Mesendoderm (in vitro differentiated cells): ENCODE results near the gene GAA.

Experiments
- DNase-seq: peaks from one replicate; pipeline ENCODE4 v3.0.0; 2013
- H2AK5ac ChIP-seq: 2 replicates; pipeline ENCODE4 v1.6.1; 2013; ENCODE audit warnings: low read length, inconsistent platforms
- H2BK120ac ChIP-seq: 2 replicates; pipeline ENCODE4 v1.6.1; 2013; ENCODE audit warnings: low read depth, mild to moderate bottlenecking, low read length, moderate library complexity, mixed read lengths
- H2BK15ac ChIP-seq: replicated peaks from 2 replicates; pipeline ENCODE4 v1.6.1; 2013; ENCODE audit warnings: low read depth, mild to moderate bottlenecking, moderate library complexity
- H2BK5ac ChIP-seq: 2 replicates; pipeline ENCODE4 v1.6.1; 2013; ENCODE audit warnings: low read length, inconsistent platforms
- H3K18ac ChIP-seq: 2 replicates; pipeline ENCODE4 v1.6.1; 2013; ENCODE audit warnings: mild to moderate bottlenecking, low read length, mixed read lengths
- H3K23ac ChIP-seq: one replicate; pipeline ENCODE4 v1.6.1; 2013; ENCODE audit warnings: low read length
- H3K27ac ChIP-seq: 2 replicates; pipeline ENCODE4 v1.5.1; 2013; ENCODE audit warnings: low read depth, mild to moderate bottlenecking, inconsistent platforms, low read length, moderate library complexity
- H3K27me3 ChIP-seq: 2 replicates; pipeline ENCODE4 v1.6.1; 2013; ENCODE audit warnings: low read length, control low read depth, mild to moderate bottlenecking, inconsistent platforms; ENCODE audit not compliant: insufficient read depth, poor library complexity
- H3K36me3 ChIP-seq: 2 replicates; pipeline ENCODE4 v1.6.1; 2013; ENCODE audit warnings: low read length, inconsistent platforms; ENCODE audit not compliant: control insufficient read depth, insufficient read depth
- H3K4ac ChIP-seq: one replicate; pipeline ENCODE4 v1.6.1; 2013; ENCODE audit warnings: low read depth, mild to moderate bottlenecking, low read length, moderate library complexity
- H3K4me1 ChIP-seq: 2 replicates; pipeline ENCODE4 v1.6.1; 2013; ENCODE audit warnings: low read depth, low read length, inconsistent platforms; ENCODE audit not compliant: control insufficient read depth
- H3K4me2 ChIP-seq: 2 replicates; pipeline ENCODE4 v1.6.1; 2013; ENCODE audit warnings: low read length
- H3K4me3 ChIP-seq: 2 replicates; pipeline ENCODE4 v1.5.1; 2013; ENCODE audit warnings: mild to moderate bottlenecking, low read length
- H3K56ac ChIP-seq: one replicate; pipeline ENCODE4 v1.6.1; 2013; ENCODE audit warnings: low read length
- H3K79me1 ChIP-seq: 2 replicates; pipeline ENCODE4 v1.6.1; 2013; ENCODE audit warnings: low read length, inconsistent platforms
- H3K79me2 ChIP-seq: 2 replicates; pipeline ENCODE4 v1.6.1; 2013; ENCODE audit warnings: mild to moderate bottlenecking, low read length; ENCODE audit not compliant: control insufficient read depth, insufficient read depth
- H3K9ac ChIP-seq: 2 replicates; pipeline ENCODE4 v1.6.1; 2013; ENCODE audit warnings: low read length, inconsistent platforms
- H4K5ac ChIP-seq: one replicate; pipeline ENCODE4 v1.6.1; 2013; ENCODE audit warnings: low read length
- H4K8ac ChIP-seq: one replicate; pipeline ENCODE4 v1.6.1; 2013; ENCODE audit warnings: low read depth, mild to moderate bottlenecking, control low read depth, low read length, moderate library complexity
- WGBS: extraction: QIAGEN DNeasy Blood & Tissue Kit; methylation state at CpG from one replicate; pipeline ENCODE4 v1.1.7; 2013; ENCODE audit warnings: low lambda C conversion rate, missing lambda C conversion rate; ENCODE audit not compliant: insufficient coverage; ENCODE audit errors: extremely low coverage; 5-methylcytosine and 5-hydroxymethylcytosine counted together

GAA gene

GRCh38 chr17:80060644-80061043, 40.7 kb upstream of the GAA start:
- H3K9ac ChIP-seq = no peak overlapping the region
- H2AK5ac ChIP-seq = no peak overlapping the region
- H3K4me1 ChIP-seq = peaks cover 2% of the 10 kb centered on the region
- no peak overlapping the region for H4K5ac ChIP-seq
- no peak overlapping the region for H3K4me2 ChIP-seq
- no peak overlapping the region for H3K4me3 ChIP-seq
- H3K56ac ChIP-seq = no peak overlapping the region
- no peak overlapping the region for H3K4ac ChIP-seq
- H4K8ac ChIP-seq = no peak overlapping the region
- no peaks in the 10 kb centered on the region for H3K36me3 ChIP-seq
- no peaks in the 10 kb centered on the region for H3K79me1 ChIP-seq
- H2BK5ac ChIP-seq = no peak overlapping the region
- WGBS = no CpG with 5 or more reads among the region's 4 CpGs
- no peak overlapping the region for H3K18ac ChIP-seq
- H2BK120ac ChIP-seq = no peak overlapping the region
- H3K27ac ChIP-seq = no peak overlapping the region
- no peaks in the 10 kb centered on the region for H3K27me3 ChIP-seq
- no peak overlapping the region for H2BK15ac ChIP-seq
- no peak for DNase-seq
- no peaks in the 10 kb centered on the region for H3K79me2 ChIP-seq
- H3K23ac ChIP-seq = no peak overlapping the region

- no peak overlapping the region for H3K56ac ChIP-seq
- H3K4me1 ChIP-seq = peaks cover 2% of the 10 kb centered on the region
- no peak overlapping the region for H3K4me2 ChIP-seq
- H3K23ac ChIP-seq = no peak overlapping the region
- WGBS = no CpG with 5 or more reads among the region's 12 CpGs
- H3K18ac ChIP-seq = no peak overlapping the region
- no peaks in the 10 kb centered on the region for H3K79me1 ChIP-seq
- H3K9ac ChIP-seq = no peak overlapping the region
- H4K8ac ChIP-seq = no peak overlapping the region
- H2BK15ac ChIP-seq = no peak overlapping the region
- H2BK5ac ChIP-seq = no peak overlapping the region
- no peak overlapping the region for H2BK120ac ChIP-seq
- H3K4me3 ChIP-seq = no peak overlapping the region
- H2AK5ac ChIP-seq = no peak overlapping the region
- no peaks in the 10 kb centered on the region for H3K79me2 ChIP-seq
- H4K5ac ChIP-seq = no peak overlapping the region
- no peak overlapping the region for H3K4ac ChIP-seq
- no peak for DNase-seq
- no peak overlapping the region for H3K27ac ChIP-seq
- no peaks in the 10 kb centered on the region for H3K36me3 ChIP-seq
- no peaks in the 10 kb centered on the region for H3K27me3 ChIP-seq
These were observed 40.0 kb upstream of the GAA start for GRCh38 chr17:80061421-80061820.

- no peaks in the 10 kb centered on the region for H3K79me1 ChIP-seq
- H3K4me3 ChIP-seq = no peak overlapping the region
- no peak overlapping the region for H4K5ac ChIP-seq
- H3K4ac ChIP-seq = no peak overlapping the region
- H3K27ac ChIP-seq = no peak overlapping the region
- H3K4me2 ChIP-seq = no peak overlapping the region
- peak overlapping the region; percentile 6 for H3K56ac ChIP-seq
- H4K8ac ChIP-seq = no peak overlapping the region
- no peaks in the 10 kb centered on the region for H3K36me3 ChIP-seq
- WGBS = no CpG with 5 or more reads among the region's 27 CpGs
- H3K4me1 ChIP-seq = peaks cover 2% of the 10 kb centered on the region
- H3K18ac ChIP-seq = no peak overlapping the region
- no peak overlapping the region for H2BK15ac ChIP-seq
- H3K27me3 ChIP-seq = no peaks in the 10 kb centered on the region
- H3K79me2 ChIP-seq = no peaks in the 10 kb centered on the region
- H2AK5ac ChIP-seq = no peak overlapping the region
- no peak overlapping the region for H2BK120ac ChIP-seq
- no peak overlapping the region for H2BK5ac ChIP-seq
- no peak overlapping the region for H3K23ac ChIP-seq
- H3K9ac ChIP-seq = no peak overlapping the region
- peak; percentile 25 for DNase-seq
These were observed 37.4 kb upstream of the GAA start for GRCh38 chr17:80063830-80064585.

DNA sequence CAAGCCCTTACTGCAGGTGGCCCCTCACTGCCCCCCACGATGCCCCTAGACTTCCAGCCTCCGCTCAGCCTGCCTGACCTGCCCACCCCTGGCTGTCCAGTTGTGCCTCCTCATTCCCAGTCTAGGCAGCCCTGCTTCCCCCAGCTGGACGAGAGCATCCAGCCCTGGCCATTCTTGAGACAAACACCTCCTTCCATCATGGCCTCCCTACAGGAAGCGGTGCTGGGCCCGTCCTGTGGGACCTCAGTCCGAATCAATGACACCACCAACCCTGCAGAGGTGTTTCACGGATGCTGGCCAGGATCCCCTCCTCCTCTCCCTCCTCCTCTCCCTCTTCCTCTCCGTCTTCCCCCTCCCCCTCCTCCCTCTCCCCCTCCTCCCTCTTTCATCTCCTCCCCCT, 36.7 kb upstream of the GAA start:
- H2BK15ac ChIP-seq = no peak overlapping the region
- H3K36me3 ChIP-seq = no peaks in the 10 kb centered on the region
- no peak overlapping the region for H4K5ac ChIP-seq
- no peak for DNase-seq
- no peak overlapping the region for H3K18ac ChIP-seq
- H3K9ac ChIP-seq = no peak overlapping the region
- H3K79me1 ChIP-seq = no peaks in the 10 kb centered on the region
- H3K23ac ChIP-seq = no peak overlapping the region
- no peak overlapping the region for H3K4ac ChIP-seq
- WGBS = no CpG with 5 or more reads among the region's 8 CpGs
- H2AK5ac ChIP-seq = no peak overlapping the region
- no peak overlapping the region for H3K4me3 ChIP-seq
- no peak overlapping the region for H3K27ac ChIP-seq
- H2BK120ac ChIP-seq = no peak overlapping the region
- H2BK5ac ChIP-seq = no peak overlapping the region
- no peak overlapping the region for H4K8ac ChIP-seq
- H3K79me2 ChIP-seq = no peaks in the 10 kb centered on the region
- H3K4me1 ChIP-seq = peaks cover 2% of the 10 kb centered on the region
- no peak overlapping the region for H3K56ac ChIP-seq
- no peak overlapping the region for H3K4me2 ChIP-seq
- H3K27me3 ChIP-seq = no peaks in the 10 kb centered on the region

DNA sequence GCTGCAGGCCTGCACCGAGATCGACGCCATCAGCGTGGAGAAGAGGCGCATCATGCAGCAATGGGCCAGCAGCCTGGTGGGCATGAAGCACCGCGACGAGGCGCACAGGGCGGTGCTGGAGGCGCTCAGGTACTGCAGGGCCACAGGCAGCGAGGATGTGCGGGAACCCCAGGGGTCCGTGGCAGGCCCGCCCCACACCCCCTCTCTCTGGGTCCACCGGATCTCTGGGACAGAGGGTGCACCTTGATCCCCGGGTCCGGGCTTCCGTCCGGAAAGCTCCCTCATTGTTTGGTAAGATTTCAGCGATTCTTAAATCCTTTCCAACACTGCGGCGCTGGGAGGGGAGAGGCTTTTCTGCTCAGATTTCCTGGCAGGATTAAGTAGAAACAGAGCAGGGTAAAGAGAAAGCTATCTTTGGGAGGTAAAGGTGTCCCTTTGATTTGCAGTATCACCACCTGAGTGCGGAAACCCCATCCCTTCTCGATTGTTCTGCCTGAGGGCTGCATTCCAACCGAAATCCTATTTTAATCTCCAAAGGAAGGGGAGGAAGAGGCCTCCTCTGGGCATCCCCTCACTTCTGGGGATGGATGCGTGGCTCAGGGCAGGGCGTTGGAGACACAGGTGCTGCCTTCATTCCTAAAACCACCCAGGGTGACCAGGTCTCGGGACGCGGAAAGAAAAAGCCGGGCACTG, 35.8 kb upstream of the GAA start:
- peak overlapping the region; percentile 36 for H3K27ac ChIP-seq
- H4K8ac ChIP-seq = no peak overlapping the region
- H4K5ac ChIP-seq = no peak overlapping the region
- H2BK120ac ChIP-seq = no peak overlapping the region
- no peak overlapping the region for H3K23ac ChIP-seq
- no peaks in the 10 kb centered on the region for H3K79me2 ChIP-seq
- H3K9ac ChIP-seq = no peak overlapping the region
- no peak overlapping the region for H2BK15ac ChIP-seq
- H3K27me3 ChIP-seq = no peaks in the 10 kb centered on the region
- no peaks in the 10 kb centered on the region for H3K79me1 ChIP-seq
- H3K4me1 ChIP-seq = peaks cover 2% of the 10 kb centered on the region
- H3K4me2 ChIP-seq = no peak overlapping the region
- no CpG with 5 or more reads among the region's 32 CpGs for WGBS
- no peak overlapping the region for H2BK5ac ChIP-seq
- H3K18ac ChIP-seq = no peak overlapping the region
- no peak overlapping the region for H3K4me3 ChIP-seq
- no peak overlapping the region for H3K4ac ChIP-seq
- no peaks in the 10 kb centered on the region for H3K36me3 ChIP-seq
- DNase-seq = peak; percentile 74
- peak overlapping the region; percentile 46 for H3K56ac ChIP-seq
- no peak overlapping the region for H2AK5ac ChIP-seq
